ENCODE data around the gene MS4A6A. TPM values are rescaled to one million over a fixed set of nuclear protein-coding genes. Genes with fewer than 3 reads are reported as not detected.
"Not testable (repeated sequence)": the region's sequence is repeated elsewhere in the genome, so short reads cannot be mapped to it uniquely, and the experiment has no call there.

The MS4A6A gene
- total and polyA plus RNA-seq, 7 donors = 58.9 to 115 (median 80.0) TPM

- Histone ChIP-seq H3K36me3 (no peaks in the 10 kb centered on the region), H3K4me3 (no peak overlapping the region), H3K4me1 (no peaks in the 10 kb centered on the region), H3K27me3 (no peaks in the 10 kb centered on the region), H3K27ac (no peak overlapping the region), H3K9me3 (no peaks in the 10 kb centered on the region)
- DNase-seq = no peak
- 89 to 90% methylated on average over 3 of the region's 3 CpGs for WGBS, 2 donors
- intact Hi-C loops (cut with DNase I) = no loop called here
- no peak for TF ChIP-seq POLR2AphosphoS5 (IDR thresholded peaks at IDR 0.05)
- no peak for TF ChIP-seq POLR2A (IDR thresholded peaks at IDR 0.05)
- TF ChIP-seq EP300 (IDR thresholded peaks at IDR 0.05) = no peak
- TF ChIP-seq, protein P1, sequence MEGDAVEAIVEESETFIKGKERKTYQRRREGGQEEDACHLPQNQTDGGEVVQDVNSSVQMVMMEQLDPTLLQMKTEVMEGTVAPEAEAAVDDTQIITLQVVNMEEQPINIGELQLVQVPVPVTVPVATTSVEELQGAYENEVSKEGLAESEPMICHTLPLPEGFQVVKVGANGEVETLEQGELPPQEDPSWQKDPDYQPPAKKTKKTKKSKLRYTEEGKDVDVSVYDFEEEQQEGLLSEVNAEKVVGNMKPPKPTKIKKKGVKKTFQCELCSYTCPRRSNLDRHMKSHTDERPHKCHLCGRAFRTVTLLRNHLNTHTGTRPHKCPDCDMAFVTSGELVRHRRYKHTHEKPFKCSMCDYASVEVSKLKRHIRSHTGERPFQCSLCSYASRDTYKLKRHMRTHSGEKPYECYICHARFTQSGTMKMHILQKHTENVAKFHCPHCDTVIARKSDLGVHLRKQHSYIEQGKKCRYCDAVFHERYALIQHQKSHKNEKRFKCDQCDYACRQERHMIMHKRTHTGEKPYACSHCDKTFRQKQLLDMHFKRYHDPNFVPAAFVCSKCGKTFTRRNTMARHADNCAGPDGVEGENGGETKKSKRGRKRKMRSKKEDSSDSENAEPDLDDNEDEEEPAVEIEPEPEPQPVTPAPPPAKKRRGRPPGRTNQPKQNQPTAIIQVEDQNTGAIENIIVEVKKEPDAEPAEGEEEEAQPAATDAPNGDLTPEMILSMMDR (IDR thresholded peaks at IDR 0.05) = no peak
Measured at GRCh38 chr11:60143768-60144167, 39.1 kb downstream of the MS4A6A start.

DNA sequence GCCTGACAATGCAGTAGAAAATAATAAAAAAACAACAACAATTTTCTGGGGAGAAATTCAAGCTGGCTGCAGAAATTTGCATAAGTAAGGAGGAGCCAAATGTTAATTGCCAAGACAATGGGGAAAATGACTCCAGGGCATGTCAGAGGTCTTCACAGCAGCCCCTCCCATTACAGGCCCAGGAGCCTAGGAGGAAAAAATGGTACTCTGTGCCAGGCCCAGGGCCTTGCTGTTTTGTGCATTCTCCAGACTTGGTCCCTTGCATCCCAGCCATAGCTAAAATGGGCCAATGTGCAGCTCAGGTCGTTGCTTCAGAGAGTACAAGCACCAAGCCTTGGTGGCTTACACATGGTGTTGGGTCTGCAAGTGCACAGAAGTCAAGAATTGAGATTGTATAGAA, 49.0 kb downstream of the MS4A6A start:
- H3K4me3 ChIP-seq = no peak overlapping the region
- no peaks in the 10 kb centered on the region for H3K36me3 ChIP-seq
- no peaks in the 10 kb centered on the region for H3K4me1 ChIP-seq
- H3K9me3 ChIP-seq = peaks cover 0 to 2% (median 0%) of the 10 kb centered on the region in 4 donors
- DNase-seq = no peak
- 14 to 42% methylated on average over 1 of the region's 1 CpG for WGBS, 2 donors
- H3K27ac ChIP-seq = no peak overlapping the region
- no peaks in the 10 kb centered on the region for H3K27me3 ChIP-seq
- TF ChIP-seq EP300 (IDR thresholded peaks at IDR 0.05) = no peak
- TF ChIP-seq, protein P1 (IDR thresholded peaks at IDR 0.05) = no peak
- no peak for TF ChIP-seq POLR2A (IDR thresholded peaks at IDR 0.05)
- TF ChIP-seq POLR2AphosphoS5 (IDR thresholded peaks at IDR 0.05) = no peak
- intact Hi-C loops (cut with DNase I) = no loop called here

DNA sequence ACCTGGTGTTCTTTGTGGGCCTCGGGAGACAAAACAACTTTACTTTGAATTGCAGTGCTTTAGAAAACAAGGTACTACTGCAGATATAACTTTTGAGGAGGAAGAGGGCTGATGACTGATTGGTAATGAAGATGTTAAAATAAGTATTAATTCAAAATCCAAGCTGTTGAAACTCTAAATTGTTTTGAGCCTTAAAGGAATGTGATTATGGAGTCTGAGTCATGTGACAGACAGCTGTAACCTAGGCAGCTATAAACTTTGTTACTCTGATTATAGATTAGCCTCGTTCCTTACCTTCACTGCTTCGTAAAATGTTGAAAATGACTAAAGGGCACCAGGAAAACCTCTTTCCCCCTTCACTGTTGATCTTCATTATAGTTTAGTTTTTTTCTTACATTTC, 51.0 kb downstream of the MS4A6A start:
- intact Hi-C loops (cut with DNase I) = no loop called here
- TF ChIP-seq EP300 (IDR thresholded peaks at IDR 0.05) (no peak), POLR2AphosphoS5 (IDR thresholded peaks at IDR 0.05) (no peak), POLR2A (IDR thresholded peaks at IDR 0.05) (no peak)
- TF ChIP-seq, protein P1 (IDR thresholded peaks at IDR 0.05) = no peak
- no peaks in the 10 kb centered on the region for H3K36me3 ChIP-seq
- 37 to 61% methylated on average over 3 of the region's 3 CpGs for WGBS, 2 donors
- H3K27me3 ChIP-seq = no peaks in the 10 kb centered on the region
- H3K9me3 ChIP-seq = peaks cover 0 to 2% (median 0%) of the 10 kb centered on the region in 4 donors
- no peaks in the 10 kb centered on the region for H3K4me1 ChIP-seq
- H3K27ac ChIP-seq = no peak overlapping the region
- no peak for DNase-seq
- no peak overlapping the region for H3K4me3 ChIP-seq

- Histone ChIP-seq H3K4me3 (no peak overlapping the region), H3K27me3 (no peaks in the 10 kb centered on the region), H3K9me3 (no peaks in the 10 kb centered on the region), H3K4me1 (no peaks in the 10 kb centered on the region), H3K27ac (no peak overlapping the region), H3K36me3 (no peaks in the 10 kb centered on the region)
- intact Hi-C loops (cut with DNase I) = no loop called here
- DNase-seq = no peak
- no peak for TF ChIP-seq POLR2AphosphoS5 (IDR thresholded peaks at IDR 0.05)
- no peak for TF ChIP-seq EP300 (IDR thresholded peaks at IDR 0.05)
- no peak for TF ChIP-seq POLR2A (IDR thresholded peaks at IDR 0.05)
- TF ChIP-seq, protein P1 (IDR thresholded peaks at IDR 0.05) = no peak
Measured at GRCh38 chr11:60130496-60130895, 52.4 kb downstream of the MS4A6A start.

GRCh38 chr11:60129853-60130252, 53.0 kb downstream of the MS4A6A start:
- TF ChIP-seq, protein P1 (IDR thresholded peaks at IDR 0.05) = no peak
- no peak for TF ChIP-seq POLR2AphosphoS5 (IDR thresholded peaks at IDR 0.05)
- Histone ChIP-seq H3K36me3 (no peaks in the 10 kb centered on the region), H3K27me3 (no peaks in the 10 kb centered on the region), H3K4me1 (no peaks in the 10 kb centered on the region), H3K4me3 (no peak overlapping the region), H3K9me3 (no peaks in the 10 kb centered on the region), H3K27ac (no peak overlapping the region)
- intact Hi-C loops (cut with DNase I) = no loop called here
- WGBS, 2 donors = 54 to 58% methylated on average over 3 of the region's 3 CpGs
- DNase-seq = no peak

- H3K27ac ChIP-seq; H3K27me3 ChIP-seq; H3K36me3 ChIP-seq; H3K9me3 ChIP-seq; H3K4me3 ChIP-seq; H3K4me1 ChIP-seq; intact Hi-C loops (cut with DNase I); DNase-seq: not testable (repeated sequence)
- 96 to 98% methylated on average over 4 of the region's 4 CpGs for WGBS, 2 donors
Measured at GRCh38 chr11:60128866-60129265, 54.0 kb downstream of the MS4A6A start.

Measured in sigmoid colon (tissue), 7 donors.